H1 (cell line): ENCODE data around the gene FGFBP3. TPM values are rescaled to one million over a fixed set of nuclear protein-coding genes. Genes with fewer than 3 reads are reported as not detected.

Experiments
- CTCF ChIA-PET: fragments of 300-600 bp; sonication (Branson Sonifier 250); formaldehyde crosslinking; loops from one replicate; lab custom pipeline; 2021; ENCODE audit not compliant: partially characterized antibody; lab: Charles Lee
- POLR2A ChIA-PET: fragments of 300-600 bp; sonication (Branson Sonifier 250); formaldehyde crosslinking; loops from one replicate; lab custom pipeline; 2021; ENCODE audit warnings: inconsistent platforms; ENCODE audit not compliant: partially characterized antibody; lab: Charles Lee
- DNase-seq, 2 experiments: peaks; one replicate each; pipeline versions ENCODE4 v3.0.0 to v3.0.0-alpha.2; 2010 to 2022; ENCODE audit warnings: low spot score in 2 of 2, low read depth in 1 of 2, mixed read lengths in 1 of 2
- FAIRE-seq: peaks from 2 replicates; lab custom pipeline; 2011; peaks lifted over from hg19 to GRCh38; lab: Jason Lieb, UNC
- H2AFZ ChIP-seq: 2 replicates; pipeline ENCODE4 v1.8.1; 2012; ENCODE audit warnings: low read length, inconsistent platforms
- H2AK5ac ChIP-seq: 2 replicates; pipeline ENCODE4 v1.6.1; 2013; ENCODE audit warnings: low read depth, low read length
- H2BK120ac ChIP-seq: replicated peaks from 2 replicates; pipeline ENCODE3; 2013; ENCODE audit warnings: low read depth, low read length, inconsistent platforms
- H2BK12ac ChIP-seq: 2 replicates; pipeline ENCODE4 v1.6.1; 2013; ENCODE audit warnings: low read depth, low read length
- H2BK15ac ChIP-seq: 2 replicates; pipeline ENCODE4 v1.6.1; 2013; ENCODE audit warnings: low read length
- H2BK20ac ChIP-seq: 2 replicates; pipeline ENCODE4 v1.6.1; 2013; ENCODE audit warnings: low read length
- H2BK5ac ChIP-seq: 2 replicates; pipeline ENCODE4 v1.6.1; 2013; ENCODE audit warnings: low read depth, low read length
- H3K14ac ChIP-seq: 2 replicates; pipeline ENCODE4 v1.6.1; 2013; ENCODE audit warnings: inconsistent platforms; ENCODE audit not compliant: insufficient read length
- H3K18ac ChIP-seq: 2 replicates; pipeline ENCODE4 v1.6.1; 2013; ENCODE audit warnings: low read length; ENCODE audit errors: extremely low read depth
- H3K23ac ChIP-seq: 2 replicates; pipeline ENCODE4 v1.6.1; 2013; ENCODE audit warnings: inconsistent platforms; ENCODE audit not compliant: insufficient read length
- H3K23me2 ChIP-seq: 2 replicates; pipeline ENCODE4 v1.6.1; 2013; ENCODE audit warnings: low read depth, low read length
- H3K27ac ChIP-seq: 2 replicates; pipeline ENCODE4 v1.6.1; 2011; ENCODE audit warnings: low read depth, low read length, inconsistent platforms
- H3K27me3 ChIP-seq, 4 experiments: replicated peaks in 1 of 4; 1 replicate in 1 of 4; 2 replicates in 3 of 4; pipeline versions ENCODE4 v1.6.1 to v1.8.1; 2011 to 2013; ENCODE audit warnings: low read length in 3 of 4, mild to moderate bottlenecking in 3 of 4, inconsistent platforms in 2 of 4, mixed read lengths in 2 of 4, moderate library complexity in 1 of 4; ENCODE audit not compliant: control insufficient read depth in 3 of 4, insufficient read depth in 3 of 4; ENCODE audit errors: extremely low read depth in 1 of 4
- H3K36me3 ChIP-seq, 4 experiments: 2 replicates each; pipeline versions ENCODE4 v1.6.1 to v1.8.1; 2011 to 2013; ENCODE audit warnings: mild to moderate bottlenecking in 4 of 4, low read length in 3 of 4, moderate library complexity in 2 of 4, control low read depth in 1 of 4, inconsistent platforms in 1 of 4; ENCODE audit not compliant: insufficient read depth in 4 of 4, control insufficient read depth in 2 of 4
- H3K4ac ChIP-seq: replicated peaks from 2 replicates; pipeline ENCODE3; 2013; ENCODE audit warnings: low read length, low read depth, mixed read lengths, inconsistent platforms; ENCODE audit not compliant: insufficient read length
- H3K4me1 ChIP-seq, 4 experiments: replicated peaks in 1 of 4; 1 replicate in 1 of 4; 2 replicates in 3 of 4; pipeline versions ENCODE4 v1.6.1 to v1.8.1; 2011 to 2013; ENCODE audit warnings: low read length in 3 of 4, inconsistent platforms in 2 of 4, mixed read lengths in 1 of 4; ENCODE audit not compliant: insufficient read depth in 4 of 4, control insufficient read depth in 3 of 4
- H3K4me2 ChIP-seq, 2 experiments: 2 replicates each; pipeline versions ENCODE4 v1.6.1 to v1.8.1; 2011 to 2013; ENCODE audit warnings: low read depth in 2 of 2, low read length in 2 of 2, control low read depth in 1 of 2, inconsistent platforms in 1 of 2, mild to moderate bottlenecking in 1 of 2; ENCODE audit not compliant: insufficient read depth in 1 of 2
- H3K4me3 ChIP-seq, 4 experiments: fragments of 200-600, 300-600 bp in 1 of 4; sonication (generic), shearing (Covaris generic), sonication (Bioruptor Twin) in 1 of 4; 2 replicates each; pipeline versions ENCODE4 v1.5.1 to v1.8.1; 2011 to 2016; ENCODE audit warnings: low read length in 4 of 4, low read depth in 3 of 4, control low read depth in 2 of 4, inconsistent platforms in 2 of 4, mild to moderate bottlenecking in 2 of 4, mixed read lengths in 1 of 4, moderate library complexity in 1 of 4; ENCODE audit not compliant: insufficient read depth in 2 of 4; ENCODE audit errors: extremely low read depth in 1 of 4
- H3K56ac ChIP-seq: replicated peaks from 2 replicates; pipeline ENCODE3; 2013; ENCODE audit warnings: low read depth, mild to moderate bottlenecking, mixed read lengths, low read length, inconsistent platforms; ENCODE audit not compliant: insufficient read length
- H3K79me1 ChIP-seq: 2 replicates; pipeline ENCODE4 v1.6.1; 2013; ENCODE audit warnings: low read depth, low read length, control low read depth
- H3K79me2 ChIP-seq, 2 experiments: 2 replicates each; pipeline versions ENCODE4 v1.6.1 to v1.8.1; 2012 to 2013; ENCODE audit warnings: low read length in 2 of 2, mild to moderate bottlenecking in 2 of 2, inconsistent platforms in 1 of 2; ENCODE audit not compliant: insufficient read depth in 2 of 2, control insufficient read depth in 1 of 2
- H3K9ac ChIP-seq, 4 experiments: replicated peaks in 1 of 4; 1 replicate in 1 of 4; 2 replicates in 3 of 4; pipeline versions ENCODE4 v1.6.1 to v1.8.1; 2011 to 2013; ENCODE audit warnings: low read depth in 3 of 4, low read length in 3 of 4, control low read depth in 2 of 4, mild to moderate bottlenecking in 2 of 4, moderate library complexity in 2 of 4, inconsistent platforms in 1 of 4; ENCODE audit errors: extremely low read depth in 1 of 4
- H3K9me3 ChIP-seq, 2 experiments: 2 replicates each; pipeline versions ENCODE4 v1.6.1 to v1.8.1; 2012 to 2013; ENCODE audit warnings: mild to moderate bottlenecking in 2 of 2, moderate library complexity in 2 of 2, control low read depth in 1 of 2, inconsistent platforms in 1 of 2, low read depth in 1 of 2, low read length in 1 of 2, mixed read lengths in 1 of 2; ENCODE audit not compliant: insufficient read depth in 2 of 2
- H4K20me1 ChIP-seq, 2 experiments: replicated peaks in 1 of 2; 2 replicates each; pipeline versions ENCODE3 to v1.8.1; 2011 to 2013; ENCODE audit warnings: inconsistent platforms in 2 of 2, low read length in 2 of 2, mild to moderate bottlenecking in 1 of 2; ENCODE audit not compliant: insufficient read depth in 2 of 2, control insufficient read depth in 1 of 2
- H4K5ac ChIP-seq: 2 replicates; pipeline ENCODE4 v1.6.1; 2013; ENCODE audit warnings: low read length, low read depth, mixed read lengths, inconsistent platforms; ENCODE audit not compliant: insufficient read length
- H4K8ac ChIP-seq: 2 replicates; pipeline ENCODE4 v1.8.0; 2013; ENCODE audit warnings: mild to moderate bottlenecking, moderate library complexity, low read length, inconsistent platforms; ENCODE audit not compliant: insufficient read depth; ENCODE audit errors: extremely low read depth
- H4K91ac ChIP-seq: replicated peaks from 2 replicates; pipeline ENCODE3; 2013; ENCODE audit warnings: low read length, mixed read lengths, inconsistent platforms; ENCODE audit not compliant: insufficient read length
- CBX5 ChIP-seq: fragments of 300-800, 300-1000 bp; sonication (generic); IDR thresholded peaks from 2 replicates; pipeline ENCODE4 v1.7.1; 2016; ENCODE audit warnings: antibody characterized with exemption, low read length, low read depth
- CEBPB ChIP-seq: IDR thresholded peaks from 2 replicates; pipeline ENCODE4 v1.6.1; 2012; ENCODE audit warnings: low read depth, low read length
- POLR2AphosphoS5 ChIP-seq: IDR thresholded peaks from 2 replicates; pipeline ENCODE4 v1.6.1; 2011; ENCODE audit warnings: low read depth, low read length
- WGBS, 2 experiments: shearing (Covaris generic) in 1 of 2; methylation state at CpG; one replicate each; pipeline versions ENCODE4 v1.1.6 to v1.1.7; 2013 to 2015; ENCODE audit warnings: low lambda C conversion rate in 2 of 2, mixed read lengths in 2 of 2, inconsistent platforms in 1 of 2, low coverage in 1 of 2, missing lambda C conversion rate in 1 of 2; ENCODE audit not compliant: insufficient replicate concordance in 2 of 2, insufficient coverage in 1 of 2, insufficient read length in 1 of 2; ENCODE audit errors: extremely low coverage in 1 of 2, missing lambda C conversion rate in 1 of 2; 5-methylcytosine and 5-hydroxymethylcytosine counted together
- polyA plus RNA-seq, 7 experiments: library from polyadenylated mRNA; depleted of rRNA in 3 of 7; stranded (reverse) in 5 of 7; unstranded in 2 of 7; fragments of >200 nt in 5 of 7; fragments of 200-250 nt in 2 of 7; gene quantifications; 1 replicate in 5 of 7; 2 replicates in 1 of 7; 4 replicates in 1 of 7; pipeline versions ENCODE4 v1.2.1 to v1.2.3, GENCODE V29; 2011 to 2013; ENCODE audit warnings: missing spikeins in 2 of 7, mixed read lengths in 2 of 7
- total RNA-seq: library from RNA; stranded (reverse); fragmentation: NEBNext Ultra II Directional; extraction: Animal tissue kit (Norgen Biotek cat#: 25700); gene quantifications from 2 replicates; pipeline ENCODE4 v1.2.1, GENCODE V29; 2021
- TF ChIP-seq, protein P1 (sequence below): IDR thresholded peaks from 2 replicates; pipeline ENCODE4 v1.6.1; 2012; ENCODE audit warnings: inconsistent platforms

Gene FGFBP3
- total and polyA plus RNA-seq, 2 of the 8 experiments (the other 6 are each of a cell fraction or from before 2014, with no cell fraction given) = 54.6 to 115 TPM

DNA sequence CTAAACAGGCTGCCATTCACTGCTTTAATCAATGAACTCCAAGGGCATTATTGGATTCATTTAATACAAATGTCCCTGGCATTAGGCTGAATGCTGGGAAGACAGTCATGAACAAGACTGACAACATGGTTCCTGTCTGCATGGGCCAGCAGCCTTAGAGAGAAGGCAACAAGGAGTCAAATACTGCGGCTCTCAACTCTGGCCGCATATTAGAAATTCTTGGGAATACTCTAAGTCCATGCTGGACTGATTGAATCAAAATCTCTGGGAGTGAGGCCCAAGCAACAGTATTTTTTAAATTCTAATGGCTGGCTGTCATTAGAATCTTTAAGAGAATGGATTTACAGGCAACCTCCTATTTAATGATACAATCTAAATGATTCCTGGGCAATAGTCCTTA, 34.1 kb downstream of the FGFBP3 start:
- H2BK12ac ChIP-seq = peak overlapping the region; percentile 77; the same call in 1 of the 2 replicates
- peak overlapping the region; percentile 44 for H3K4ac ChIP-seq
- FAIRE-seq = no peak
- no peaks in the 10 kb centered on the region for H3K9me3 ChIP-seq
- no peaks in the 10 kb centered on the region for H4K20me1 ChIP-seq
- no peak overlapping the region for H3K4me2 ChIP-seq
- H3K4me1 ChIP-seq = peaks cover 0 to 9% (median 8%) of the 10 kb centered on the region in 4 experiments; a peak in 4 of 7 replicates
- CTCF ChIA-PET = no interaction called here
- no peaks in the 10 kb centered on the region for H3K79me1 ChIP-seq
- H3K23me2 ChIP-seq = no peaks in the 10 kb centered on the region
- DNase-seq = no peak
- no peaks in the 10 kb centered on the region for H3K36me3 ChIP-seq
- H4K5ac ChIP-seq = no peak overlapping the region
- no peak overlapping the region for H4K8ac ChIP-seq
- 88% methylated on average over 2 of the region's 2 CpGs; no CpG with 5 or more reads in 1 of the 2 experiments for WGBS, 2 experiments
- no peaks in the 10 kb centered on the region for H3K27me3 ChIP-seq
- 0 out of 2 replicates have a peak overlapping the region, but pooled peaks have one; percentile 26 for H2AFZ ChIP-seq
- TF ChIP-seq, protein P1, sequence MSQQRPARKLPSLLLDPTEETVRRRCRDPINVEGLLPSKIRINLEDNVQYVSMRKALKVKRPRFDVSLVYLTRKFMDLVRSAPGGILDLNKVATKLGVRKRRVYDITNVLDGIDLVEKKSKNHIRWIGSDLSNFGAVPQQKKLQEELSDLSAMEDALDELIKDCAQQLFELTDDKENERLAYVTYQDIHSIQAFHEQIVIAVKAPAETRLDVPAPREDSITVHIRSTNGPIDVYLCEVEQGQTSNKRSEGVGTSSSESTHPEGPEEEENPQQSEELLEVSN = no peak
- TF ChIP-seq CEBPB = no peak
- TF ChIP-seq POLR2AphosphoS5 = no peak
- TF ChIP-seq CBX5 = no peak
- TF ChIP-seq, all 59 proteins: peak for 0
- Histone ChIP-seq H2BK20ac (peak overlapping the region; percentile 89), H2BK5ac (peak overlapping the region; percentile 45; the same call in 1 of the 2 replicates), H2BK120ac (peak overlapping the region; percentile 59), H3K18ac (peak overlapping the region; percentile 13; the same call in 1 of the 2 replicates), H3K9ac (no peak overlapping the region), H2BK15ac (peak overlapping the region; percentile 19), H3K14ac (no peak overlapping the region), H3K27ac (no peak overlapping the region), H3K23ac (no peak overlapping the region), H3K4me3 (no peak overlapping the region), H4K91ac (peak overlapping the region; percentile 5), H2AK5ac (no peak overlapping the region; the same call in 1 of the 2 replicates), H3K79me2 (no peaks in the 10 kb centered on the region), H3K56ac (no peak overlapping the region)
- POLR2A ChIA-PET = interaction anchor here (1.2 kb wide), 1 partner anchor 12 kb away, joined by 5 read pairs; no protein-coding TSS in a partner anchor
